ENCODE data around the gene STRN3. TPM values are rescaled to one million over a fixed set of nuclear protein-coding genes. Genes with fewer than 3 reads are reported as not detected.

STRN3 gene
- total and polyA plus RNA-seq, 2 of the 4 experiments (the other 2 are of a cell fraction), result 10.8 to 78.7 TPM

GRCh38 chr14:30849983-30850382 lies 176.2 kb downstream of the STRN3 start:
- H3K4me2 ChIP-seq (ENCODE audit: low read depth, low read length), result no peak overlapping the region
- H3K27me3 ChIP-seq (ENCODE audit: control insufficient read depth, insufficient read depth, low read length), result peaks cover 7% of the 10 kb centered on the region
- no peaks in the 10 kb centered on the region for H3K4me1 ChIP-seq (ENCODE audit: control insufficient read depth, insufficient read depth, low read length)
- DNase-seq (no peak), ATAC-seq (ENCODE audit: low read depth) (no peak)
- H3K9me1 ChIP-seq (ENCODE audit: insufficient read depth, low read length), result no peaks in the 10 kb centered on the region
- intact Hi-C loops (cut with micrococcal nuclease), result no loop called here
- H4K5ac ChIP-seq (ENCODE audit: low read depth, low read length), result no peak overlapping the region
- H3K14ac ChIP-seq (replicated peaks; ENCODE audit: low read depth, low read length), result no peak overlapping the region
- no peaks in the 10 kb centered on the region for H3K79me1 ChIP-seq (ENCODE audit: low read depth in 1 of 2, low read length in 2 of 2)
- ChIA-PET POLR2A (ENCODE audit: unreplicated experiment) (no interaction called here), CTCF (no interaction called here)
- no peak overlapping the region for H2BK15ac ChIP-seq (ENCODE audit: low read depth, low read length)
- H2BK5ac ChIP-seq (ENCODE audit: low read depth, low read length, poor library complexity, severe bottlenecking), result no peak overlapping the region
- no peak overlapping the region for H4K8ac ChIP-seq (ENCODE audit: low read depth in 2 of 2, low read length in 2 of 2)
- no peak overlapping the region for H2AK5ac ChIP-seq (ENCODE audit: low read depth, low read length)
- dilution Hi-C loops (cut with HindIII; ENCODE audit: low sequenced_read_pairs, unreplicated experiment), result no loop called here
- no peak overlapping the region for H3K18ac ChIP-seq (ENCODE audit: low read depth, low read length)
- no peak overlapping the region for H3K56ac ChIP-seq (ENCODE audit: extremely low read depth, insufficient read depth, low read length)
- H3K27ac ChIP-seq (ENCODE audit: insufficient read depth, low read length), result no peak overlapping the region
- H2BK20ac ChIP-seq (ENCODE audit: low read depth, low read length), result no peak overlapping the region
- H3K4ac ChIP-seq (ENCODE audit: low read depth, low read length), result no peak overlapping the region
- no peaks in the 10 kb centered on the region for H3K36me3 ChIP-seq (ENCODE audit: control insufficient read depth, insufficient read depth, low read length)
- no peaks in the 10 kb centered on the region for H4K20me1 ChIP-seq (ENCODE audit: insufficient read depth, low read length)
- H2BK120ac ChIP-seq (ENCODE audit: low read depth, low read length), result no peak overlapping the region
- H2AFZ ChIP-seq (replicated peaks; ENCODE audit: low read length, poor library complexity), result no peak overlapping the region
- in situ Hi-C loops (cut with MboI; ENCODE audit: low sequenced_read_pairs), result no loop called here
- no peak overlapping the region for H3K9ac ChIP-seq (ENCODE audit: low read depth, low read length)
- H2AK9ac ChIP-seq (replicated peaks; ENCODE audit: low read depth, low read length, poor library complexity), result no peak overlapping the region
- H3K4me3 ChIP-seq (ENCODE audit: insufficient read depth, low read depth, low read length), result no peak overlapping the region
- no peak overlapping the region for H4K91ac ChIP-seq (ENCODE audit: insufficient read depth, low read depth, low read length)
- TF ChIP-seq CHD1 (IDR thresholded peaks at IDR 0.05; ENCODE audit: low read depth, low read length), result no peak
- TF ChIP-seq NFE2L2 (IDR thresholded peaks at IDR 0.05; ENCODE audit: low read depth, low read length), result no peak
- TF ChIP-seq CEBPB (IDR thresholded peaks at IDR 0.05; ENCODE audit: low read depth, low read length), result no peak
- no peak for TF ChIP-seq ELK1 (IDR thresholded peaks at IDR 0.05; ENCODE audit: borderline replicate concordance, low read depth, low read length)
- TF ChIP-seq RAD21 (IDR thresholded peaks at IDR 0.05; ENCODE audit: low read length), result no peak
- TF ChIP-seq MAFK (IDR thresholded peaks at IDR 0.05; ENCODE audit: low read depth, low read length), result no peak
- TF ChIP-seq RCOR1 (IDR thresholded peaks at IDR 0.05; ENCODE audit: insufficient replicate concordance, low read length), result no peak
- TF ChIP-seq MAZ (IDR thresholded peaks at IDR 0.05; ENCODE audit: borderline replicate concordance, low read depth, low read length), result no peak
- TF ChIP-seq POLR2A (IDR thresholded peaks at IDR 0.05; ENCODE audit: low read depth, low read length), result no peak
- TF ChIP-seq MXI1 (IDR thresholded peaks at IDR 0.05; ENCODE audit: borderline replicate concordance, low read depth, low read length), result no peak
- no peak for TF ChIP-seq CTCF (conservative IDR thresholded peaks at IDR 0.05; ENCODE audit: low read depth, low read length)
- no peak for TF ChIP-seq RFX5 (IDR thresholded peaks at IDR 0.05; ENCODE audit: low read depth, low read length)
- no peak for TF ChIP-seq USF2 (IDR thresholded peaks at IDR 0.05; ENCODE audit: low read depth, low read length)
- TF ChIP-seq FOS (IDR thresholded peaks at IDR 0.05; ENCODE audit: low read depth, low read length), result no peak
- TF ChIP-seq BHLHE40 (IDR thresholded peaks at IDR 0.05; ENCODE audit: low read depth, low read length), result no peak
- TF ChIP-seq SMC3 (IDR thresholded peaks at IDR 0.05; ENCODE audit: low read depth, low read length), result no peak
- no TSS peak for BruUV-seq (replicated peaks)
- H3K9me3 ChIP-seq (ENCODE audit: control insufficient read depth, insufficient read depth, low read length), result no peaks in the 10 kb centered on the region
- H3K23ac ChIP-seq (ENCODE audit: low read depth, low read length), result no peak overlapping the region
- WGBS, 2 experiments (ENCODE audit: extremely low coverage in 2 of 2, insufficient read length in 1 of 2), result no CpG with 5 or more reads among the region's 1 CpG

Measured in IMR-90 (cell line).